Measurements from ENCODE around the gene ADGRL3.

ADGRL3 gene

DNA sequence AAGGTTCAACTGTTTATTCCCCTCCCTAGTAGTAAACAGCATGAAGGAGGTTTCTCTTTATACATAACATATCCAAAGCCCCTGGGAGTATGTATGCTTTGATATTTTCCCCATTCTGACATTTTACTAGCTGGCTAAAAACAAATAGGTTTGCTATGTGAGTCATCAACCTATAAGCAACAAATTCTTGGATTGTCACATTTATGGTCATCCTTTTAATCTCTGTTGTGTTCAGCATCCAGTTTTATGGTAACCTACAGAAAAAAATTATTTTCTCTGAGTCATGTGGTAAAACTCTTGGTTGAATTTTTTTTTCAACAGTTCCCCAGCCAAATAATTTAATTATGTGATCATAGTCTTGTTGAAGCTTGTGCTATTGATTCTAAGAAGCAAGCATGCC lies 734.1 kb downstream of the ADGRL3 start:
- no peak overlapping the region for H3K9ac ChIP-seq
- H3K27ac ChIP-seq: no peak overlapping the region
- H3K36me3 ChIP-seq (ENCODE audit: insufficient read depth): no peaks in the 10 kb centered on the region
- H3K4me2 ChIP-seq: no peak overlapping the region
- no peak overlapping the region; the same call in 1 of the 2 replicates for H2AFZ ChIP-seq (ENCODE audit: low read depth)
- H3K27me3 ChIP-seq (ENCODE audit: insufficient read depth, low read depth): no peaks in the 10 kb centered on the region
- H3K4me3 ChIP-seq (IDR thresholded peaks at IDR 0.05; ENCODE audit: insufficient read depth, low read depth, low read length): no peak overlapping the region
- TF ChIP-seq, protein P1, sequence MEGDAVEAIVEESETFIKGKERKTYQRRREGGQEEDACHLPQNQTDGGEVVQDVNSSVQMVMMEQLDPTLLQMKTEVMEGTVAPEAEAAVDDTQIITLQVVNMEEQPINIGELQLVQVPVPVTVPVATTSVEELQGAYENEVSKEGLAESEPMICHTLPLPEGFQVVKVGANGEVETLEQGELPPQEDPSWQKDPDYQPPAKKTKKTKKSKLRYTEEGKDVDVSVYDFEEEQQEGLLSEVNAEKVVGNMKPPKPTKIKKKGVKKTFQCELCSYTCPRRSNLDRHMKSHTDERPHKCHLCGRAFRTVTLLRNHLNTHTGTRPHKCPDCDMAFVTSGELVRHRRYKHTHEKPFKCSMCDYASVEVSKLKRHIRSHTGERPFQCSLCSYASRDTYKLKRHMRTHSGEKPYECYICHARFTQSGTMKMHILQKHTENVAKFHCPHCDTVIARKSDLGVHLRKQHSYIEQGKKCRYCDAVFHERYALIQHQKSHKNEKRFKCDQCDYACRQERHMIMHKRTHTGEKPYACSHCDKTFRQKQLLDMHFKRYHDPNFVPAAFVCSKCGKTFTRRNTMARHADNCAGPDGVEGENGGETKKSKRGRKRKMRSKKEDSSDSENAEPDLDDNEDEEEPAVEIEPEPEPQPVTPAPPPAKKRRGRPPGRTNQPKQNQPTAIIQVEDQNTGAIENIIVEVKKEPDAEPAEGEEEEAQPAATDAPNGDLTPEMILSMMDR (conservative IDR thresholded peaks at IDR 0.05; ENCODE audit: low read depth, low read length): no peak
- H3K79me2 ChIP-seq (ENCODE audit: insufficient read depth, low read depth): no peaks in the 10 kb centered on the region
- no peaks in the 10 kb centered on the region for H3K4me1 ChIP-seq (ENCODE audit: low read depth, poor library complexity, severe bottlenecking)
- no peaks in the 10 kb centered on the region for H4K20me1 ChIP-seq (ENCODE audit: insufficient read depth)

DNA sequence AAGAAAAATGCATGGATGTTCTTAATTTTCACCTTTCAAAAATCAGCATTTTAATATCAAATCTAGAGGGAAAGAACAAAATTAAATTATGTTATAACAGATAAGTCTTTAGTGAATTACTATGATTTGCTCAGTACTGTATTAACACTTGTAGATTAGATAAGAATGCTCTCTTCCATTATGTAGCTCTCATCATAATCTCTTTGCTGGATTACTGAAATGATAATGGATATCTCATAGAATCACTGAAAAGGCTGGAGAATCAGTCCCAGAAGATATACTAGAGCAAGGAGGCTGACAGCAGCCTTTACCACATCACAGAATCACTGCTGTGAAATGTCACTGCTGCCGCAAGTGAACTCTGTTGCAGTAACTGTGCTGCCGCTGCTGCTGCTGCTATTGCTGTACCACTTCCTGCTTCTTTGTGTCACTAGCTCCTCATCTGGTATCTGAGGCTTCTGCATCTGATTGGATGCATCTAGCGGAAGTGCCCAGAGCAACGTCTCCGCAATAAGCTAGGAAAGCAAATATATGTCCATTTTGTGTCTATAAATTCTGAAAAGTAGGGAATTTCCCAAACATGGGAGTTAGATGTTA lies 738.2 kb downstream of the ADGRL3 start:
- Histone ChIP-seq H3K27ac (no peak overlapping the region), H3K36me3 (ENCODE audit: insufficient read depth) (no peaks in the 10 kb centered on the region), H3K4me3 (IDR thresholded peaks at IDR 0.05; ENCODE audit: insufficient read depth, low read depth, low read length) (no peak overlapping the region), H3K9ac (no peak overlapping the region), H4K20me1 (ENCODE audit: insufficient read depth) (no peaks in the 10 kb centered on the region), H2AFZ (ENCODE audit: low read depth) (no peak overlapping the region), H3K27me3 (ENCODE audit: insufficient read depth, low read depth) (no peaks in the 10 kb centered on the region), H3K4me2 (no peak overlapping the region), H3K4me1 (ENCODE audit: low read depth, poor library complexity, severe bottlenecking) (no peaks in the 10 kb centered on the region), H3K79me2 (ENCODE audit: insufficient read depth, low read depth) (no peaks in the 10 kb centered on the region)
- TF ChIP-seq, protein P1 (conservative IDR thresholded peaks at IDR 0.05; ENCODE audit: low read depth, low read length): no peak

DNA sequence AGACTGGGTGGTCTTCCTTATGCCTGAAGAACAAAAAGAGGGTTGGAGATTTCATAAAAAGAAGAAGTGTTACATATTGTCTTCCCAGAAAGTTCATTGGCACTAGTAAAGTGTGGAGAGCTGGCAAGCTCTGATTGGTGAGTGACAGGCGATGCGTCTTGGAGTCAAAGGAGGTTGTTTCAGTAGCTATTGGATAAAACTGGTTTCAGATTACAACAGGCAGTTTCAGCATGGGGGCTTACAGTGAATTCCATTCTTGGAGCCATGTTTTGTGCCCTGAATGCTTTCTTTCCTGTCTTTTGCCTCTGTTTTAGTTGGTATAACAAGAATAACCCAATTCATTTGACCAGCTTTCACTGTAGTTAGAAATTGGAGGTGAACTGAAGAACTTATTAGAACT lies 750.5 kb downstream of the ADGRL3 start:
- Histone ChIP-seq H3K4me1 (ENCODE audit: low read depth, poor library complexity, severe bottlenecking) (no peaks in the 10 kb centered on the region), H3K4me3 (IDR thresholded peaks at IDR 0.05; ENCODE audit: insufficient read depth, low read depth, low read length) (no peak overlapping the region), H3K27ac (no peak overlapping the region), H3K36me3 (ENCODE audit: insufficient read depth) (no peaks in the 10 kb centered on the region), H2AFZ (ENCODE audit: low read depth) (no peak overlapping the region), H3K9ac (no peak overlapping the region), H3K27me3 (ENCODE audit: insufficient read depth, low read depth) (no peaks in the 10 kb centered on the region), H4K20me1 (ENCODE audit: insufficient read depth) (no peaks in the 10 kb centered on the region), H3K4me2 (no peak overlapping the region), H3K79me2 (ENCODE audit: insufficient read depth, low read depth) (no peaks in the 10 kb centered on the region)
- TF ChIP-seq, protein P1 (conservative IDR thresholded peaks at IDR 0.05; ENCODE audit: low read depth, low read length): no peak

DNA sequence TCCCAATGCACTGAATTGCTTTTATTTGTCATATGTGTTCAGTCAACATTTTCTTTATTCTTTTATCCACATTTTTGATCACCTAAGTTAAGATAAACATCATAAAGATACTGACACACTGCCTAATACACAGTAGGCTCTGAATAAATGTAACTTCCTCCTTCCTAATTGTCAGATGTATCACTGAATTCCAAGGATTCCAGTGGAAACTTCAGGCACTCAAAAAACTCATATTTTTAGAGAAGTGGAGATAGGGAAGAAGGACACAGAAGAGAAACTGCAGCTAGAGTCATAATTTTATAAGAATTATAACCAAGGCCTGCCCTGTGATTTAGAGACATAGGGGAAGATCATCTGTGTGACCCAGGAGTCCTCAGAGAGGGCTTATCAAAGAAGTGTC lies 753.3 kb downstream of the ADGRL3 start:
- Histone ChIP-seq H3K9ac (no peak overlapping the region), H3K36me3 (ENCODE audit: insufficient read depth) (no peaks in the 10 kb centered on the region), H3K27me3 (ENCODE audit: insufficient read depth, low read depth) (no peaks in the 10 kb centered on the region), H3K79me2 (ENCODE audit: insufficient read depth, low read depth) (no peaks in the 10 kb centered on the region), H2AFZ (ENCODE audit: low read depth) (no peak overlapping the region), H3K4me1 (ENCODE audit: low read depth, poor library complexity, severe bottlenecking) (no peaks in the 10 kb centered on the region), H3K4me2 (no peak overlapping the region), H4K20me1 (ENCODE audit: insufficient read depth) (no peaks in the 10 kb centered on the region), H3K4me3 (IDR thresholded peaks at IDR 0.05; ENCODE audit: insufficient read depth, low read depth, low read length) (no peak overlapping the region), H3K27ac (no peak overlapping the region)
- TF ChIP-seq, protein P1 (conservative IDR thresholded peaks at IDR 0.05; ENCODE audit: low read depth, low read length): no peak
